Measurements from ENCODE around the gene CTNNBIP1.

- TF ChIP-seq ZNF565 (CRISPR knock-in tag; conservative IDR thresholded peaks at IDR 0.05; ENCODE audit: low read depth) (no peak), BACH2 (CRISPR knock-in tag; IDR thresholded peaks at IDR 0.05; ENCODE audit: borderline replicate concordance) (no peak), ZFP3 (CRISPR knock-in tag; IDR thresholded peaks at IDR 0.05) (no peak), ZFP30 (CRISPR knock-in tag; IDR thresholded peaks at IDR 0.05) (no peak), ARNTL (CRISPR knock-in tag; IDR thresholded peaks at IDR 0.05; ENCODE audit: borderline replicate concordance, low read depth) (no peak), PPARA (CRISPR knock-in tag; IDR thresholded peaks at IDR 0.05; ENCODE audit: borderline replicate concordance) (no peak), ZNF70 (CRISPR knock-in tag; IDR thresholded peaks at IDR 0.05) (no peak), TOX (CRISPR knock-in tag; IDR thresholded peaks at IDR 0.05; ENCODE audit: borderline replicate concordance) (no peak)
- TF ChIP-seq, protein P1, sequence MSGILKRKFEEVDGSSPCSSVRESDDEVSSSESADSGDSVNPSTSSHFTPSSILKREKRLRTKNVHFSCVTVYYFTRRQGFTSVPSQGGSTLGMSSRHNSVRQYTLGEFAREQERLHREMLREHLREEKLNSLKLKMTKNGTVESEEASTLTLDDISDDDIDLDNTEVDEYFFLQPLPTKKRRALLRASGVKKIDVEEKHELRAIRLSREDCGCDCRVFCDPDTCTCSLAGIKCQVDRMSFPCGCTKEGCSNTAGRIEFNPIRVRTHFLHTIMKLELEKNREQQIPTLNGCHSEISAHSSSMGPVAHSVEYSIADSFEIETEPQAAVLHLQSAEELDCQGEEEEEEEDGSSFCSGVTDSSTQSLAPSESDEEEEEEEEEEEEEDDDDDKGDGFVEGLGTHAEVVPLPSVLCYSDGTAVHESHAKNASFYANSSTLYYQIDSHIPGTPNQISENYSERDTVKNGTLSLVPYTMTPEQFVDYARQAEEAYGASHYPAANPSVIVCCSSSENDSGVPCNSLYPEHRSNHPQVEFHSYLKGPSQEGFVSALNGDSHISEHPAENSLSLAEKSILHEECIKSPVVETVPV (CRISPR knock-in tag; IDR thresholded peaks at IDR 0.05), result no peak
- TF ChIP-seq, protein P2, sequence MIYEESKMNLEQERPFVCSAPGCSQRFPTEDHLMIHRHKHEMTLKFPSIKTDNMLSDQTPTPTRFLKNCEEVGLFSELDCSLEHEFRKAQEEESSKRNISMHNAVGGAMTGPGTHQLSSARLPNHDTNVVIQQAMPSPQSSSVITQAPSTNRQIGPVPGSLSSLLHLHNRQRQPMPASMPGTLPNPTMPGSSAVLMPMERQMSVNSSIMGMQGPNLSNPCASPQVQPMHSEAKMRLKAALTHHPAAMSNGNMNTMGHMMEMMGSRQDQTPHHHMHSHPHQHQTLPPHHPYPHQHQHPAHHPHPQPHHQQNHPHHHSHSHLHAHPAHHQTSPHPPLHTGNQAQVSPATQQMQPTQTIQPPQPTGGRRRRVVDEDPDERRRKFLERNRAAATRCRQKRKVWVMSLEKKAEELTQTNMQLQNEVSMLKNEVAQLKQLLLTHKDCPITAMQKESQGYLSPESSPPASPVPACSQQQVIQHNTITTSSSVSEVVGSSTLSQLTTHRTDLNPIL (CRISPR knock-in tag; IDR thresholded peaks at IDR 0.05; ENCODE audit: low read depth), result no peak
- TF ChIP-seq, protein P3, sequence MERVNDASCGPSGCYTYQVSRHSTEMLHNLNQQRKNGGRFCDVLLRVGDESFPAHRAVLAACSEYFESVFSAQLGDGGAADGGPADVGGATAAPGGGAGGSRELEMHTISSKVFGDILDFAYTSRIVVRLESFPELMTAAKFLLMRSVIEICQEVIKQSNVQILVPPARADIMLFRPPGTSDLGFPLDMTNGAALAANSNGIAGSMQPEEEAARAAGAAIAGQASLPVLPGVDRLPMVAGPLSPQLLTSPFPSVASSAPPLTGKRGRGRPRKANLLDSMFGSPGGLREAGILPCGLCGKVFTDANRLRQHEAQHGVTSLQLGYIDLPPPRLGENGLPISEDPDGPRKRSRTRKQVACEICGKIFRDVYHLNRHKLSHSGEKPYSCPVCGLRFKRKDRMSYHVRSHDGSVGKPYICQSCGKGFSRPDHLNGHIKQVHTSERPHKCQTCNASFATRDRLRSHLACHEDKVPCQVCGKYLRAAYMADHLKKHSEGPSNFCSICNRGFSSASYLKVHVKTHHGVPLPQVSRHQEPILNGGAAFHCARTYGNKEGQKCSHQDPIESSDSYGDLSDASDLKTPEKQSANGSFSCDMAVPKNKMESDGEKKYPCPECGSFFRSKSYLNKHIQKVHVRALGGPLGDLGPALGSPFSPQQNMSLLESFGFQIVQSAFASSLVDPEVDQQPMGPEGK (CRISPR knock-in tag; IDR thresholded peaks at IDR 0.05; ENCODE audit: borderline replicate concordance), result no peak
Observed at GRCh38 chr1:9873992-9874391, 36.1 kb downstream of the CTNNBIP1 start.
